ENCODE measurements around the gene CDC42EP5. TPM values are rescaled to one million over a fixed set of nuclear protein-coding genes. Genes with fewer than 3 reads are reported as not detected.

CDC42EP5 gene
- total RNA-seq, 6 experiments from 2014 or later = 45.9 to 70.5 (median 56.9) TPM

GRCh38 chr19:54427586-54427985 is 45.5 kb downstream of the CDC42EP5 start:
- TF ChIP-seq CTCF (IDR thresholded peaks at IDR 0.05) = no peak
- Mint-ChIP-seq H3K36me3 (ENCODE audit: low read depth) (no peaks in the 10 kb centered on the region), H3K4me3 (no peak overlapping the region), H3K4me1 (ENCODE audit: low read depth) (no peaks in the 10 kb centered on the region), H3K27ac (no peak overlapping the region), H3K9me3 (no peaks in the 10 kb centered on the region), H3K27me3 (ENCODE audit: insufficient read depth) (peaks cover 18% of the 10 kb centered on the region; the same call in 1 of the 2 replicates)
- no peak for DNase-seq

GRCh38 chr19:54426291-54426931 is 46.7 kb downstream of the CDC42EP5 start:
- H3K36me3 Mint-ChIP-seq (ENCODE audit: low read depth) = no peaks in the 10 kb centered on the region
- H3K27me3 Mint-ChIP-seq (ENCODE audit: insufficient read depth) = peaks cover 17% of the 10 kb centered on the region
- H3K27ac Mint-ChIP-seq = no peak overlapping the region
- no peak overlapping the region for H3K4me3 Mint-ChIP-seq
- H3K4me1 Mint-ChIP-seq (ENCODE audit: low read depth) = no peaks in the 10 kb centered on the region
- no peak for TF ChIP-seq CTCF (IDR thresholded peaks at IDR 0.05)
- DNase-seq = no peak
- H3K9me3 Mint-ChIP-seq = no peaks in the 10 kb centered on the region

- H3K27ac Mint-ChIP-seq = no peak overlapping the region
- no peak for TF ChIP-seq CTCF (IDR thresholded peaks at IDR 0.05)
- DNase-seq = no peak
- no peak overlapping the region for H3K4me3 Mint-ChIP-seq
- no peaks in the 10 kb centered on the region for H3K36me3 Mint-ChIP-seq (ENCODE audit: low read depth)
- no peaks in the 10 kb centered on the region for H3K4me1 Mint-ChIP-seq (ENCODE audit: low read depth)
- peaks cover 16% of the 10 kb centered on the region for H3K27me3 Mint-ChIP-seq (ENCODE audit: insufficient read depth)
- no peaks in the 10 kb centered on the region for H3K9me3 Mint-ChIP-seq
Observed at GRCh38 chr19:54425382-54425723, 47.7 kb downstream of the CDC42EP5 start.

- Mint-ChIP-seq H3K9me3 (no peaks in the 10 kb centered on the region), H3K36me3 (ENCODE audit: low read depth) (no peaks in the 10 kb centered on the region), H3K27me3 (ENCODE audit: insufficient read depth) (peaks cover 16% of the 10 kb centered on the region), H3K4me3 (no peak overlapping the region), H3K4me1 (ENCODE audit: low read depth) (no peaks in the 10 kb centered on the region), H3K27ac (no peak overlapping the region)
- no peak for DNase-seq
- no peak for TF ChIP-seq CTCF (IDR thresholded peaks at IDR 0.05)
Observed at GRCh38 chr19:54424660-54425381, 48.3 kb downstream of the CDC42EP5 start.

GRCh38 chr19:54424201-54424600 is 48.9 kb downstream of the CDC42EP5 start:
- H3K4me1 Mint-ChIP-seq (ENCODE audit: low read depth) = no peaks in the 10 kb centered on the region
- no peak overlapping the region for H3K4me3 Mint-ChIP-seq
- peaks cover 14% of the 10 kb centered on the region for H3K27me3 Mint-ChIP-seq (ENCODE audit: insufficient read depth)
- H3K36me3 Mint-ChIP-seq (ENCODE audit: low read depth) = no peaks in the 10 kb centered on the region
- TF ChIP-seq CTCF (IDR thresholded peaks at IDR 0.05) = no peak
- DNase-seq = no peak
- H3K9me3 Mint-ChIP-seq = no peaks in the 10 kb centered on the region
- no peak overlapping the region for H3K27ac Mint-ChIP-seq

Data from HFFc6 (cell line).